Measurements from ENCODE around the gene WFIKKN2.
"Not testable (repeated sequence)": the region's sequence is repeated elsewhere in the genome, so short reads cannot be mapped to it uniquely, and the experiment has no call there.

The WFIKKN2 gene

DNA sequence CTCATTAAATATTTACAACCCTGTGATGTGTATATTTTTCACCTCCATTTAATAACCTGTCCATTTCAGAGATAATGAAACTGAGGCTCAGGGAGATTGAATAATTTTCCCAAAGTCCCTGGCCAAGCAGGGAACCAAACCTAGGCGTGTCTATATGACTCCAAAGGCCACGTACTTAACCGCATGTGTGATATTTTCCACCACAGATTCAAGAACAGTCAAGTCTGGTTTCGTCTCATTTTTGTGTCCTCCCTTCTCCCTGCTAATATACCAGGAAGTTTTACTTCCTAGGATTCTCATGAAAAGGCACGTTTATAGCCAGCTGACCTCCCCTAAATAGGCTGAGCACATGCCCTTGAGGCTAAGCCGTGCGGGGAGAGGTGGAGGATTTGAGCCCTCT, 15.3 kb downstream of the WFIKKN2 start:
- no peak overlapping the region for H3K4me3 ChIP-seq (replicated peaks; ENCODE audit: low read depth, low read length)
- TF ChIP-seq, protein P1, sequence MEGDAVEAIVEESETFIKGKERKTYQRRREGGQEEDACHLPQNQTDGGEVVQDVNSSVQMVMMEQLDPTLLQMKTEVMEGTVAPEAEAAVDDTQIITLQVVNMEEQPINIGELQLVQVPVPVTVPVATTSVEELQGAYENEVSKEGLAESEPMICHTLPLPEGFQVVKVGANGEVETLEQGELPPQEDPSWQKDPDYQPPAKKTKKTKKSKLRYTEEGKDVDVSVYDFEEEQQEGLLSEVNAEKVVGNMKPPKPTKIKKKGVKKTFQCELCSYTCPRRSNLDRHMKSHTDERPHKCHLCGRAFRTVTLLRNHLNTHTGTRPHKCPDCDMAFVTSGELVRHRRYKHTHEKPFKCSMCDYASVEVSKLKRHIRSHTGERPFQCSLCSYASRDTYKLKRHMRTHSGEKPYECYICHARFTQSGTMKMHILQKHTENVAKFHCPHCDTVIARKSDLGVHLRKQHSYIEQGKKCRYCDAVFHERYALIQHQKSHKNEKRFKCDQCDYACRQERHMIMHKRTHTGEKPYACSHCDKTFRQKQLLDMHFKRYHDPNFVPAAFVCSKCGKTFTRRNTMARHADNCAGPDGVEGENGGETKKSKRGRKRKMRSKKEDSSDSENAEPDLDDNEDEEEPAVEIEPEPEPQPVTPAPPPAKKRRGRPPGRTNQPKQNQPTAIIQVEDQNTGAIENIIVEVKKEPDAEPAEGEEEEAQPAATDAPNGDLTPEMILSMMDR (IDR thresholded peaks at IDR 0.05; ENCODE audit: low read depth, low read length, missing control alignments) = no peak
- DNase-seq (ENCODE audit: extremely low read depth, low read depth) = no peak

DNA sequence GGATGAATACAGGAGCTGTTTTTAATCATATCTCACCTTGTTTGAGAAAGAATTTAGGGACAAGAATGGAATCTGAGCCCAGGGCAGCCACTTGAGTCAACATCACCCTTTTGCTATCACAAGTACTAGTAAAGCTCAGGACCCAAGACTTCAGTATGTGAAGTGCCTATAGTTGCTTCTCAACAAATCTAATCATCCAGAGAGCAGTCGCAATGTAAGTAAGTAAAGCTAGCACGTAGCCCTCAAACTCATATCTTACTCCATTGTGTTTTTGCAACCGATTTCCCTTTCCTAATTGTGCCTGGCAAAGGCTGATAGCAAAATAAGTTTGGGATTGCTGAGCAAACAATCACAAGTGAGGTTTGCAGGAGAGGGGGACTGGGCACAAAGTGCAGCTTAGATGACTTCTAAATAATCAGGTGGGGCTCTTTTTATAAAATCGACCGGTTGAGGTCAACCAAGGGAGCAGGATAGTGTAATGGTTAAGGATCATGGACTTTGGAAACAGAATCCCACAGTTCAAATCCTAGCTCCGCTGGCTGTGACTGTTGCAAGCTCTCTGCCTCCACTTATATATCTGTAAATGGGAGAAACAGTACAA, 17.7 kb downstream of the WFIKKN2 start:
- no peak overlapping the region for H3K4me3 ChIP-seq (replicated peaks; ENCODE audit: low read depth, low read length)
- TF ChIP-seq, protein P1 (IDR thresholded peaks at IDR 0.05; ENCODE audit: low read depth, low read length, missing control alignments) = no peak
- DNase-seq (ENCODE audit: extremely low read depth, low read depth) = no peak

DNA sequence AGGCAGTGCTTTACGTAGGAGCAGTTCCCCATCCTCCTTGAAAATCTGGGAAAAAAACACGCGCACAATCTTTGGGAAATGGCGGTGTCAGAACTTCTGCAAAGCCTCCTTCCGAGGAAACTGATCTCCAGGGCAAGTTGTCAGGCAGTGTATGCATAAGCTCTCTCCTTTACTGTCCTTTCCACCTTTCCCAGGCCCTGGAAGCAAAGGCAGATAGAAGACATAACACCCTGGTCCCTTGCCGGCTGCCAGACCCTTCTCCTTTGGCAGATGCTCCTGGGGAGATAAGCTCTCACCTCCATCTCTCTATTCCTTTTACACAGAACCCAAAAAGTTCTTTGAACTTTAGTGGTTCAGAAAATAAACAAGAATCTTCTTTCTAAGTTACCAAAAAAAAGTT, 18.4 kb downstream of the WFIKKN2 start:
- no peak for DNase-seq (ENCODE audit: extremely low read depth, low read depth)
- no peak overlapping the region for H3K4me3 ChIP-seq (replicated peaks; ENCODE audit: low read depth, low read length)
- TF ChIP-seq, protein P1 (IDR thresholded peaks at IDR 0.05; ENCODE audit: low read depth, low read length, missing control alignments) = no peak

DNA sequence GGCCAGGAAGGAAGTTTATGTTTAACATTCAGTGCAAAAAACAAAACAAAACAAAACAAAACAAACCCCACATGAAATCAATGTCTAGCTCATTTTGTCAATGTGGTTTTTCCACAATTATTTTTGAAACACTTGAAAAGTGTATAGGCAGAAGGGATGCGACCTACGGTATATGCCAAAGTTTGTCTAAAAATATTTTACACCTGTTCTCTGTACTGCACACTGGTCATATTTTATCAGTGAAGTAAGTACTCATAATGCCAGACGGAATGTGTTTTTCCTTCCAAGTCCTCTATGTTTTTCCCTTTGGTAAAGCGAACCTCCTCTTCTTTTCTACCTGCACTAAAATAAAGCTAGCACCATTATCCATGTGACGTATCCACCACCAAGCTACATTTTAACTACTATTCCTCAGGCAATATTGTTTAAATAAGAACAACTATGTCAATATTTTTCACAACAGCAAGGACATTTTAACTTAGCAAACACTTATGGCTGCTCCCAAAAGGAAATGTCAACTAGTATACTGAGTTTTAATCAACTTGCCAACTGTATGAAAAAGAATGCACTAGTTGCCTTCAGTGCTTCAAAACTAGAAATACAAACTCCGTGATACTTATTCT, 20.4 kb downstream of the WFIKKN2 start:
- TF ChIP-seq, protein P1 (IDR thresholded peaks at IDR 0.05; ENCODE audit: low read depth, low read length, missing control alignments) = no peak
- DNase-seq (ENCODE audit: extremely low read depth, low read depth) = no peak
- no peak overlapping the region for H3K4me3 ChIP-seq (replicated peaks; ENCODE audit: low read depth, low read length)

DNA sequence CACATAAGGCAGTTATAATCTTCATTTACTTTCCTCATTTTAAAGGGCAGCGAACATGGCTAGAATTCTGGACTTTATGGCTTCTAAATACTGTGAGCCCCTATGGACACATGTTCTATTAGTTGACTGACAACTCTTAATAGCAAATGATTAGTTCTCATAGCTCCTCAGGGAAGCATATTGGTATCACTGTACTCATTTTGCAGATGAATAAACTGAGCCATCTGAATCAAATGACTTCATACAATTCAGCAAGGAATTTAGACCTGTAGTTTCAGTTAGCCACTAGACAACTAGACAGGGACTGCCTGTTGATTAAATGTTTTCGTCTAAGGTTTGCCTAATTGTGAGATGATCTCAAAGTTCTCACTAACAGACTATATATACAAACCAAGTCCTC, 21.0 kb downstream of the WFIKKN2 start:
- TF ChIP-seq, protein P1 (IDR thresholded peaks at IDR 0.05; ENCODE audit: low read depth, low read length, missing control alignments) = no peak
- H3K4me3 ChIP-seq (replicated peaks; ENCODE audit: low read depth, low read length) = no peak overlapping the region
- DNase-seq (ENCODE audit: extremely low read depth, low read depth) = no peak

DNA sequence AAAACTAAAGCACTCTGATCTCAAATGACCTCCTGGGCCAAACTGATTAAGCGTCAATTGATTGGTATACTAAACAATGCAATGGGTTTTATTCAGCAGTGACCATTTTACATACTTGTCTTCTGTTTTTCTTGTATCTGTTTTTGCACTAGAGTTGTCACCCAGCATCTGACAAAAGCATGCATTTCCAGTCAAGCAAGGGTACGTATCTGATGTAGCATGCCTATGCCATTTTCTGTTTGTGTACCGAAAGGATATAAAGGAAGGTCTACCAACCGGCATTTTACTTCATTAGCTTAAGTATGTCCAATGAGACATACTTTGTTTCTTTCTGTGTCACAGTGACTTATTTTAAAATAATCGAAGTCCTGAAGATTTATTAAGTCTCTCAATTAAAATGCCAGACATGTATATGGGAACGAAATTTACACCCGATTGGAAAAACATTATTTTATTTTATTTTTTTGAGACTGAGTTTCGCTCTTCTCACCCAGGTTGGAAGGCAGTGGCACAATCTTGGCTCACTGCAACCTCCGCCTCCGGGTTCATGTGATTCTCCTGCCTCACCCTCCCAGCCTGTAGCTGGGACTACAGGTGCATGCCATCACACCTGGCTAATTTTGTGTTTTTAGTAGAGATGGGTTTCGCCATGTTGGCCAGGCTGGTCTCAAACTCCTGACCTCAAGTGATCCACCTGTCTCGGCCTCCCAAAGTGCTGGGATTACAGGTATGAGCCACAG, 23.3 kb downstream of the WFIKKN2 start:
- no peak for DNase-seq (ENCODE audit: extremely low read depth, low read depth)
- TF ChIP-seq, protein P1 (IDR thresholded peaks at IDR 0.05; ENCODE audit: low read depth, low read length, missing control alignments) = no peak
- H3K4me3 ChIP-seq (replicated peaks; ENCODE audit: low read depth, low read length) = no peak overlapping the region

DNA sequence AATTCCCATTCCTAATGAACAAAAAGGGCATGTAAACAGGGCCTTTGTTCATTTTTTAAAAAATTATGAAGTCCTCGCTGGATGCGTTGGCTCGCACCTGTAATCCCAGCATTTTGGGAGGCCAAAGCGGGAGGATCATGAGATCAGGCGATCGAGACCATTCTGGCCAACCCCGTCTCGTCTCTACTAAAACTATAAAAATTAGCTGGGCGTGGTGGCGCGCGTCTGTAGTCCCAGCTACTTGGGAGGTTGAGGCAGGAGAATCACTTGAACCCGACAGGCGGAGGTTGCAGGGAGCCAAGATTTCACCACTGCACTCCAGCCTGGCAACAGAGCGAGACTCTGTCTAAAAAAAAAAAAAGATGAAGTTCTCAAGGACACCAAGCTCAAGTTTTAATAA, 24.3 kb downstream of the WFIKKN2 start:
- DNase-seq (ENCODE audit: extremely low read depth, low read depth); H3K4me3 ChIP-seq (replicated peaks; ENCODE audit: low read depth, low read length): not testable (repeated sequence)

Measured in HFF-Myc (cell line).